Activated T-helper 17 cell treated with anti-CD3 and anti-CD28 coated beads, Interleukin-2, amount 50 U/mL, for 72 hours (primary cell): ENCODE data around the gene HTT-AS. TPM values are rescaled to one million over a fixed set of nuclear protein-coding genes. Genes with fewer than 3 reads are reported as not detected.
A peak's percentile ranks its signal among the peaks of the same experiment; 100 is the strongest.
"Not testable (repeated sequence)": the region's sequence is repeated elsewhere in the genome, so short reads cannot be mapped to it uniquely, and the experiment has no call there.

Experiments used
- ATAC-seq: fragments of 150-1000 bp; cut with Tn5 transposase; replicated peaks from 2 replicates; pipeline ENCODE4 v1.10.0; 2021; ENCODE audit warnings: mild to moderate bottlenecking, moderate library complexity
- H3K27ac Mint-ChIP-seq: one replicate; pipeline ENCODE4 v1.8.0; 2022; ENCODE audit warnings: mixed read lengths
- H3K27me3 Mint-ChIP-seq: one replicate; pipeline ENCODE4 v1.8.0; 2022; ENCODE audit warnings: mixed read lengths
- H3K36me3 Mint-ChIP-seq: one replicate; pipeline ENCODE4 v1.8.0; 2022; ENCODE audit warnings: low read depth, mild to moderate bottlenecking, mixed read lengths
- H3K4me1 Mint-ChIP-seq: one replicate; pipeline ENCODE4 v1.8.0; 2022; ENCODE audit warnings: mixed read lengths
- H3K4me3 Mint-ChIP-seq: one replicate; pipeline ENCODE4 v1.8.0; 2022; ENCODE audit warnings: mild to moderate bottlenecking, mixed read lengths
- H3K9me3 Mint-ChIP-seq: one replicate; pipeline ENCODE4 v1.8.0; 2022; ENCODE audit warnings: mixed read lengths
- total RNA-seq, 2 donors: library from RNA; stranded (reverse); gene quantifications; one replicate each; pipeline ENCODE4 v1.2.3, GENCODE V29; 2022

Gene HTT-AS
- total RNA-seq, 2 donors from 2014 or later = not detected

- Mint-ChIP-seq H3K27ac (peak overlapping the region; percentile 87), H3K4me1 (peaks cover 17% of the 10 kb centered on the region), H3K4me3 (peak overlapping the region; percentile 89), H3K27me3 (no peaks in the 10 kb centered on the region), H3K9me3 (no peaks in the 10 kb centered on the region), H3K36me3 (peaks cover 4% of the 10 kb centered on the region)
- peak; percentile 12 for ATAC-seq
Observed at GRCh38 chr4:3074846-3075651, 711 bp upstream of the HTT-AS start.

GRCh38 chr4:3073158-3074077 is 920 bp downstream of the HTT-AS start:
- Mint-ChIP-seq H3K27me3 (no peaks in the 10 kb centered on the region), H3K36me3 (peaks cover 4% of the 10 kb centered on the region), H3K9me3 (no peaks in the 10 kb centered on the region), H3K4me1 (peaks cover 13% of the 10 kb centered on the region), H3K4me3 (peak overlapping the region; percentile 55), H3K27ac (no peak overlapping the region)
- no peak for ATAC-seq

- Mint-ChIP-seq H3K9me3 (no peaks in the 10 kb centered on the region), H3K4me1 (peaks cover 8% of the 10 kb centered on the region), H3K4me3 (peak overlapping the region; percentile 25), H3K27ac (no peak overlapping the region), H3K36me3 (no peaks in the 10 kb centered on the region), H3K27me3 (no peaks in the 10 kb centered on the region)
- no peak for ATAC-seq
Observed at GRCh38 chr4:3071811-3072210, 2.5 kb downstream of the HTT-AS start.

- no peaks in the 10 kb centered on the region for H3K9me3 Mint-ChIP-seq
- H3K27me3 Mint-ChIP-seq = no peaks in the 10 kb centered on the region
- no peak for ATAC-seq
- no peak overlapping the region for H3K4me3 Mint-ChIP-seq
- no peak overlapping the region for H3K27ac Mint-ChIP-seq
- H3K36me3 Mint-ChIP-seq = no peaks in the 10 kb centered on the region
- peaks cover 4% of the 10 kb centered on the region for H3K4me1 Mint-ChIP-seq
Observed at GRCh38 chr4:3070709-3071500, 3.4 kb downstream of the HTT-AS start.

- Mint-ChIP-seq H3K4me1 (no peaks in the 10 kb centered on the region), H3K36me3 (no peaks in the 10 kb centered on the region), H3K4me3 (no peak overlapping the region), H3K27ac (no peak overlapping the region), H3K27me3 (no peaks in the 10 kb centered on the region), H3K9me3 (no peaks in the 10 kb centered on the region)
- ATAC-seq = no peak
Observed at GRCh38 chr4:3069661-3070199, 4.6 kb downstream of the HTT-AS start.

GRCh38 chr4:3067473-3068001 is 6.8 kb downstream of the HTT-AS start:
- no peak for ATAC-seq
- no peaks in the 10 kb centered on the region for H3K36me3 Mint-ChIP-seq
- no peaks in the 10 kb centered on the region for H3K9me3 Mint-ChIP-seq
- no peak overlapping the region for H3K4me3 Mint-ChIP-seq
- H3K27me3 Mint-ChIP-seq = no peaks in the 10 kb centered on the region
- no peaks in the 10 kb centered on the region for H3K4me1 Mint-ChIP-seq
- H3K27ac Mint-ChIP-seq = no peak overlapping the region

- H3K9me3 Mint-ChIP-seq = no peaks in the 10 kb centered on the region
- no peak for ATAC-seq
- H3K27me3 Mint-ChIP-seq = no peaks in the 10 kb centered on the region
- H3K36me3 Mint-ChIP-seq = no peaks in the 10 kb centered on the region
- H3K27ac Mint-ChIP-seq = no peak overlapping the region
- no peaks in the 10 kb centered on the region for H3K4me1 Mint-ChIP-seq
- H3K4me3 Mint-ChIP-seq = no peak overlapping the region
Observed at GRCh38 chr4:3066836-3067400, 7.4 kb downstream of the HTT-AS start.

- Mint-ChIP-seq H3K4me1 (no peaks in the 10 kb centered on the region), H3K36me3 (no peaks in the 10 kb centered on the region), H3K27ac (no peak overlapping the region), H3K4me3 (no peak overlapping the region), H3K27me3 (no peaks in the 10 kb centered on the region), H3K9me3 (no peaks in the 10 kb centered on the region)
- no peak for ATAC-seq
Observed at GRCh38 chr4:3065551-3065950, 8.8 kb downstream of the HTT-AS start.

- Mint-ChIP-seq H3K27ac (no peak overlapping the region), H3K27me3 (no peaks in the 10 kb centered on the region), H3K4me3 (no peak overlapping the region), H3K4me1 (no peaks in the 10 kb centered on the region), H3K36me3 (no peaks in the 10 kb centered on the region), H3K9me3 (no peaks in the 10 kb centered on the region)
- ATAC-seq = no peak
Observed at GRCh38 chr4:3062471-3062870, 11.9 kb downstream of the HTT-AS start.

- Mint-ChIP-seq H3K4me1 (no peaks in the 10 kb centered on the region), H3K27me3 (no peaks in the 10 kb centered on the region), H3K27ac (no peak overlapping the region), H3K36me3 (no peaks in the 10 kb centered on the region), H3K4me3 (no peak overlapping the region), H3K9me3 (no peaks in the 10 kb centered on the region)
- ATAC-seq = no peak
Observed at GRCh38 chr4:3060946-3061345, 13.4 kb downstream of the HTT-AS start.

- Mint-ChIP-seq H3K4me3 (no peak overlapping the region), H3K27ac (no peak overlapping the region), H3K36me3 (no peaks in the 10 kb centered on the region), H3K9me3 (peaks cover 5% of the 10 kb centered on the region), H3K4me1 (no peaks in the 10 kb centered on the region), H3K27me3 (no peaks in the 10 kb centered on the region)
- no peak for ATAC-seq
Observed at GRCh38 chr4:3059943-3060342, 14.4 kb downstream of the HTT-AS start.

GRCh38 chr4:3054169-3054759 is 20.1 kb downstream of the HTT-AS start:
- H3K36me3 Mint-ChIP-seq = no peaks in the 10 kb centered on the region
- ATAC-seq = no peak
- H3K9me3 Mint-ChIP-seq = peaks cover 5% of the 10 kb centered on the region
- H3K27me3 Mint-ChIP-seq = no peaks in the 10 kb centered on the region
- no peak overlapping the region for H3K27ac Mint-ChIP-seq
- no peak overlapping the region for H3K4me3 Mint-ChIP-seq
- H3K4me1 Mint-ChIP-seq = no peaks in the 10 kb centered on the region

- H3K4me3 Mint-ChIP-seq, ATAC-seq, H3K36me3 Mint-ChIP-seq, H3K27ac Mint-ChIP-seq, H3K27me3 Mint-ChIP-seq, H3K9me3 Mint-ChIP-seq, H3K4me1 Mint-ChIP-seq: not testable (repeated sequence)
Observed at GRCh38 chr4:3051141-3051897, 23.0 kb downstream of the HTT-AS start.
